Gastroesophageal sphincter (tissue), 3 donors: ENCODE measurements around the gene TBRG4.

Source experiments
- CTCF ChIP-seq, 4 experiments: fragments of 200-600 bp in 2 of 4; fragments of 450-650 bp in 2 of 4; sonication (generic) in 1 of 4; IDR thresholded peaks; one replicate each; pipeline ENCODE4 v1.5.1; 2017 to 2019; ENCODE audit warnings: antibody characterized with exemption in 4 of 4, mild to moderate bottlenecking in 2 of 4, moderate library complexity in 2 of 4
- EP300 ChIP-seq: sonication (generic); formaldehyde crosslinking; IDR thresholded peaks from one replicate; pipeline ENCODE4 v1.6.1; 2017; ENCODE audit warnings: antibody characterized with exemption, mild to moderate bottlenecking
- POLR2A ChIP-seq, 2 donors: fragments of 450-650 bp; IDR thresholded peaks; one replicate each; pipeline ENCODE4 v1.6.1; 2017; ENCODE audit warnings: antibody characterized with exemption in 2 of 2, mild to moderate bottlenecking in 2 of 2, moderate library complexity in 1 of 2
- POLR2AphosphoS5 ChIP-seq: sonication (generic); formaldehyde crosslinking; IDR thresholded peaks from one replicate; pipeline ENCODE4 v1.6.1; 2017; ENCODE audit warnings: antibody characterized with exemption

GRCh38 chr7:45055594-45056219 is 55.8 kb downstream of the TBRG4 start:
- TF ChIP-seq CTCF (IDR thresholded peaks at IDR 0.05): no peak
- TF ChIP-seq POLR2A (IDR thresholded peaks at IDR 0.05): no peak
- TF ChIP-seq POLR2AphosphoS5: no peak
- TF ChIP-seq EP300: no peak
